Smooth muscle cell (in vitro differentiated cells): ENCODE measurements around the gene JAKMIP1. TPM values are rescaled to one million over a fixed set of nuclear protein-coding genes. Genes with fewer than 3 reads are reported as not detected.
"Not testable (repeated sequence)": the region's sequence is repeated elsewhere in the genome, so short reads cannot be mapped to it uniquely, and the experiment has no call there.

Source experiments
- DNase-seq: peaks from one replicate; lab custom pipeline; 2025; ENCODE audit not compliant: unreplicated experiment; lab: John Stamatoyannopoulos, UW
- H2AFZ ChIP-seq: fragments of 200-600 bp; sonication (generic); 2 replicates; pipeline ENCODE4 v1.6.0; 2016; ENCODE audit warnings: antibody characterized with exemption, low read depth, mild to moderate bottlenecking
- H3F3A ChIP-seq: fragments of 200-600 bp; sonication (generic); 2 replicates; pipeline ENCODE4 v1.6.0; 2017; ENCODE audit warnings: antibody characterized with exemption, low read depth
- H3K27ac ChIP-seq: fragments of 200-600 bp; sonication (generic); 2 replicates; pipeline ENCODE4 v1.5.1; 2016; ENCODE audit warnings: low read depth, mild to moderate bottlenecking
- H3K27me3 ChIP-seq: fragments of 200-600 bp; sonication (generic); 2 replicates; pipeline ENCODE4 v1.6.1; 2016; ENCODE audit warnings: low read depth, mild to moderate bottlenecking
- H3K36me3 ChIP-seq: fragments of 200-600 bp; sonication (generic); 2 replicates; pipeline ENCODE4 v1.5.1; 2016; ENCODE audit warnings: low read depth
- H3K4me1 ChIP-seq: fragments of 200-600 bp; sonication (generic); 2 replicates; pipeline ENCODE4 v1.5.1; 2016; ENCODE audit warnings: low read depth
- H3K4me2 ChIP-seq: fragments of 200-600 bp; sonication (generic); 2 replicates; pipeline ENCODE4 v1.6.0; 2016; ENCODE audit warnings: mild to moderate bottlenecking
- H3K4me3 ChIP-seq: fragments of 200-600 bp; sonication (generic); 2 replicates; pipeline ENCODE4 v1.5.1; 2016; ENCODE audit warnings: mild to moderate bottlenecking
- H3K79me2 ChIP-seq: fragments of 200-600 bp; sonication (generic); 2 replicates; pipeline ENCODE4 v1.6.0; 2016; ENCODE audit warnings: low read depth, mild to moderate bottlenecking
- H3K9ac ChIP-seq: fragments of 200-600 bp; sonication (generic); 2 replicates; pipeline ENCODE4 v1.6.0; 2016; ENCODE audit warnings: low read depth
- H3K9me3 ChIP-seq: fragments of 200-600 bp; sonication (generic); replicated peaks from 2 replicates; pipeline ENCODE4 v1.5.1; 2016; ENCODE audit warnings: low read depth
- H4K20me1 ChIP-seq: fragments of 200-600 bp; sonication (generic); 2 replicates; pipeline ENCODE4 v1.6.0; 2016; ENCODE audit warnings: low read depth
- WGBS: methylation state at CpG from one replicate; pipeline ENCODE4 v1.1.7; 2016; ENCODE audit warnings: low lambda C conversion rate; 5-methylcytosine and 5-hydroxymethylcytosine counted together
- polyA plus RNA-seq: library from polyadenylated mRNA; unstranded; fragments of >200 nt; fragmentation: Nextera tagmentation; extraction: Ambion mirVana; gene quantifications from 2 replicates; pipeline ENCODE4 v1.2.1, GENCODE V29; 2016
- total RNA-seq: library from RNA; depleted of rRNA; stranded (reverse); fragments of >200 nt; gene quantifications from 2 replicates; pipeline ENCODE4 v1.2.3, GENCODE V29; 2014
- TF ChIP-seq, protein P1 (sequence below): fragments of 200-600 bp; sonication (generic); IDR thresholded peaks from 2 replicates; pipeline ENCODE4 v1.5.1; 2017; ENCODE audit warnings: borderline replicate concordance, mild to moderate bottlenecking, antibody characterized with exemption; ENCODE audit not compliant: insufficient read depth, poor library complexity, severe bottlenecking

The JAKMIP1 gene
- total and polyA plus RNA-seq, 2 experiments from 2014 or later = 0.64 TPM; not detected in 1

DNA sequence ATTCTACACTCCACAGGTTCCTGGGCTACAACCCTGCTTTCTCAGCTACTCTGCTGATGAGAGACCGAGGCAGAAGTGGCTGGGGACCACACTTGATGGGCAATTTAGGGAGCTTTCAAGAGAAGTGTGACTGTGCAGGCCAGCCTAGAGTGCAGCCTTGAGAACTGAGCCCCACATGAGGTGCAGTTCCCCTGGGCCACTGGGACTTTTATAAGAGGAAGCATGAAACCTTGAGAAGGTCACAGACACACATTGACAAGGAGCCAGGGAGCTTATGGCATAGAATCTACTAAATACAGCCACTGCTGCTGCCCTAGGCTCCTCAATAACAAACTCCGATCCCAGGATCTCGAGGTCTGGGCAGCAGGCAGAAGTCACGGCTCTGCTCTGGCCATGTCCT is 195.2 kb downstream of the JAKMIP1 start:
- Histone ChIP-seq H3F3A (no peaks in the 10 kb centered on the region), H3K36me3 (no peaks in the 10 kb centered on the region), H3K9me3 (no peaks in the 10 kb centered on the region), H3K27ac (no peak overlapping the region), H3K4me2 (no peak overlapping the region), H3K4me3 (no peak overlapping the region), H3K4me1 (no peaks in the 10 kb centered on the region), H2AFZ (no peak overlapping the region), H3K79me2 (no peaks in the 10 kb centered on the region), H3K9ac (no peak overlapping the region), H4K20me1 (no peaks in the 10 kb centered on the region), H3K27me3 (peaks cover 59% of the 10 kb centered on the region)
- no peak for DNase-seq
- WGBS = 86% methylated on average over 4 of the region's 4 CpGs
- TF ChIP-seq, protein P1, sequence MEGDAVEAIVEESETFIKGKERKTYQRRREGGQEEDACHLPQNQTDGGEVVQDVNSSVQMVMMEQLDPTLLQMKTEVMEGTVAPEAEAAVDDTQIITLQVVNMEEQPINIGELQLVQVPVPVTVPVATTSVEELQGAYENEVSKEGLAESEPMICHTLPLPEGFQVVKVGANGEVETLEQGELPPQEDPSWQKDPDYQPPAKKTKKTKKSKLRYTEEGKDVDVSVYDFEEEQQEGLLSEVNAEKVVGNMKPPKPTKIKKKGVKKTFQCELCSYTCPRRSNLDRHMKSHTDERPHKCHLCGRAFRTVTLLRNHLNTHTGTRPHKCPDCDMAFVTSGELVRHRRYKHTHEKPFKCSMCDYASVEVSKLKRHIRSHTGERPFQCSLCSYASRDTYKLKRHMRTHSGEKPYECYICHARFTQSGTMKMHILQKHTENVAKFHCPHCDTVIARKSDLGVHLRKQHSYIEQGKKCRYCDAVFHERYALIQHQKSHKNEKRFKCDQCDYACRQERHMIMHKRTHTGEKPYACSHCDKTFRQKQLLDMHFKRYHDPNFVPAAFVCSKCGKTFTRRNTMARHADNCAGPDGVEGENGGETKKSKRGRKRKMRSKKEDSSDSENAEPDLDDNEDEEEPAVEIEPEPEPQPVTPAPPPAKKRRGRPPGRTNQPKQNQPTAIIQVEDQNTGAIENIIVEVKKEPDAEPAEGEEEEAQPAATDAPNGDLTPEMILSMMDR = no peak

DNA sequence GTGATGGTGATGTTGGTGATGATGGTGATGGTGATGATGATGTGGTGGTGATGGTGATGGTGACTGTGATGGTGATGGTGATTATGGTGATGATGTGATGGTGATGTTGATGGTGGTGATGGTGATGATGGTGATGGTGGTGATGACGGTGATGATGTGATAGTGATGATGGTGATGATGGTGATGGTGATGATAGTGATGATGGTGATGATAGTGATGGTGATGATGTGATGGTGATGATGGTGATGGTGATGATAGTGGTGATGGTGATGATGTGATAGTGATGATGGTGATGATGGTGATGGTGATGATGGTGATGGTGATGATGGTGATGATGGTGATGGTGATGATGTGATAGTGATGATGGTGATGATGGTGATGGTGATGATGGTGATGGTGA is 196.9 kb downstream of the JAKMIP1 start:
- peaks cover 42% of the 10 kb centered on the region for H3K27me3 ChIP-seq
- H2AFZ ChIP-seq, H3K36me3 ChIP-seq, H3K9me3 ChIP-seq, H3K27ac ChIP-seq, H3K4me1 ChIP-seq, H3K4me3 ChIP-seq, H3K4me2 ChIP-seq, H4K20me1 ChIP-seq, H3F3A ChIP-seq, H3K79me2 ChIP-seq, H3K9ac ChIP-seq, DNase-seq: not testable (repeated sequence)
- 73% methylated on average over 1 of the region's 1 CpG for WGBS

DNA sequence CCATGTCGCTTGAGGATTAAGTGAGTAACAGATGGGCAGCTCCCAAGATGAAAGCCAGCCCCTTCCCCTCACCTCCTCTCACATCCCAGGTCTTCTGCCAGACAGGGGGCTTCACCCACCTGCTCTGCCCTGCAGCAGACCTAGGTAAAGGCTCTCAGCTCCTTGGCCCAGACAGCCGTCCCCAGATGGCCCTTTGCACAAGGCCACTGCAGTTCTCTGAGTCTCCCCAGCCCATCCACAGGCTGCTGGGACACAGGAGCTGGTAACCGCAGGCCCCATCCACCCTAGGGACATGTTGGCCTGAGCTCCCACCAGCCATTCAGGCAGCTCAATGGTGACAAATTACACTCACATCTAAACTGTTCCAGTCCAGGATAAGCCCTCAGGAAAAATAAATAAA is 197.4 kb downstream of the JAKMIP1 start:
- Histone ChIP-seq H3K79me2 (no peaks in the 10 kb centered on the region), H4K20me1 (no peaks in the 10 kb centered on the region), H3K36me3 (no peaks in the 10 kb centered on the region), H3K9ac (no peak overlapping the region), H3K9me3 (no peaks in the 10 kb centered on the region), H3K4me1 (no peaks in the 10 kb centered on the region), H3K4me3 (no peak overlapping the region), H2AFZ (no peak overlapping the region), H3K27ac (no peak overlapping the region), H3K4me2 (no peak overlapping the region), H3F3A (no peaks in the 10 kb centered on the region), H3K27me3 (peaks cover 36% of the 10 kb centered on the region)
- WGBS = 75% methylated on average over 3 of the region's 3 CpGs
- no peak for DNase-seq
- TF ChIP-seq, protein P1 = no peak

DNA sequence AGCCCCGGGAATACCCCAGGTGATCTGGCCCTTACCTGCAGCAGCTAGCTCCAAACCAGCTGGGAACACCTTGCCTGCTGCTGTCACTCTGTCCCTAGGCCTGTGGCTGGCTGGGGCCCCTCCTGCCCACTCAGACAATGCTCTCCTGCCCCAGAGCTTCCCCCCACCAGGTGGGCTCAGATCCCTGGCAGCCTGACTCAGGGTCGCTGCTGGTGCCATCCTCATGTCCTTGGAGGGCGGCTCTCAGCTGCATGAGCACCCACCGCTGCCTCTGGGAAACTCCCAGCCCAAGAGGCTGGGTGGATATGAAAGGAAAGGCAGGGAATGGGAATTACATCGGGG is 197.9 kb downstream of the JAKMIP1 start:
- Histone ChIP-seq H3K4me2 (no peak overlapping the region), H2AFZ (no peak overlapping the region)
- DNase-seq = no peak

More for the DNA sequence above, 197.9 kb downstream of the JAKMIP1 start:
- H3K27me3 ChIP-seq = peaks cover 31% of the 10 kb centered on the region
- TF ChIP-seq, protein P1 = no peak
- no peak overlapping the region for H3K4me3 ChIP-seq
- no peak overlapping the region for H3K9ac ChIP-seq
- no peaks in the 10 kb centered on the region for H3K4me1 ChIP-seq
- no peaks in the 10 kb centered on the region for H4K20me1 ChIP-seq
- no peaks in the 10 kb centered on the region for H3F3A ChIP-seq
- no peaks in the 10 kb centered on the region for H3K36me3 ChIP-seq
- H3K9me3 ChIP-seq = no peaks in the 10 kb centered on the region
- no peaks in the 10 kb centered on the region for H3K79me2 ChIP-seq
- no peak overlapping the region for H3K27ac ChIP-seq
- WGBS = 92% methylated on average over 5 of the region's 5 CpGs
